CD4-positive, alpha-beta T cell treated with Interleukin-12 subunit alpha and Interleukin-12 subunit beta, for 1 hour (primary cell): ENCODE measurements around the gene YLPM1.

Source experiments
- DNase-seq: peaks from one replicate; pipeline ENCODE4 v3.0.0-alpha.2; 2020

YLPM1 gene

GRCh38 chr14:74841230-74842207, 78.4 kb downstream of the YLPM1 start:
- peak; percentile 52 for DNase-seq

- no peak for DNase-seq
These were observed 80.5 kb downstream of the YLPM1 start for GRCh38 chr14:74843653-74844052.

GRCh38 chr14:74846168-74846567, 83.1 kb downstream of the YLPM1 start:
- DNase-seq: no peak

- DNase-seq: no peak
These were observed 84.0 kb downstream of the YLPM1 start for GRCh38 chr14:74846968-74847665.

GRCh38 chr14:74848768-74849167, 85.7 kb downstream of the YLPM1 start:
- no peak for DNase-seq

GRCh38 chr14:74852922-74853530, 89.9 kb downstream of the YLPM1 start:
- DNase-seq: no peak

- no peak for DNase-seq
These were observed 90.5 kb downstream of the YLPM1 start for GRCh38 chr14:74853581-74853980.

GRCh38 chr14:74855021-74855420, 91.9 kb downstream of the YLPM1 start:
- DNase-seq: no peak

GRCh38 chr14:74855945-74856344, 92.8 kb downstream of the YLPM1 start:
- DNase-seq: no peak

- DNase-seq: no peak
These were observed 93.2 kb downstream of the YLPM1 start for GRCh38 chr14:74856366-74856765.

GRCh38 chr14:74858022-74858421, 94.9 kb downstream of the YLPM1 start:
- no peak for DNase-seq

- no peak for DNase-seq
These were observed 96.8 kb downstream of the YLPM1 start for GRCh38 chr14:74859757-74860552.

GRCh38 chr14:74860899-74861733, 98.0 kb downstream of the YLPM1 start:
- peak; percentile 89 for DNase-seq

- DNase-seq: no peak
These were observed 98.6 kb downstream of the YLPM1 start for GRCh38 chr14:74861734-74862090.

- no peak for DNase-seq
These were observed 100.2 kb downstream of the YLPM1 start for GRCh38 chr14:74863274-74863673.

- DNase-seq: no peak
These were observed 101.1 kb downstream of the YLPM1 start for GRCh38 chr14:74864198-74864597.

- no peak for DNase-seq
These were observed 102.0 kb downstream of the YLPM1 start for GRCh38 chr14:74865156-74865555.

GRCh38 chr14:74866708-74867389, 103.7 kb downstream of the YLPM1 start:
- DNase-seq: no peak

- DNase-seq: peak; percentile 45
These were observed 104.6 kb downstream of the YLPM1 start for GRCh38 chr14:74867673-74868072.

- DNase-seq: no peak
These were observed 105.6 kb downstream of the YLPM1 start for GRCh38 chr14:74868739-74869138.

GRCh38 chr14:74871819-74872218, 108.7 kb downstream of the YLPM1 start:
- no peak for DNase-seq
